Fibroblast of pulmonary artery (primary cell): ENCODE results near the gene MMP19.
"Not testable (repeated sequence)": the region's sequence is repeated elsewhere in the genome, so short reads cannot be mapped to it uniquely, and the experiment has no call there.

Experiments
- DNase-seq: peaks from one replicate; pipeline ENCODE4 v3.0.0-alpha.2; 2010; ENCODE audit warnings: low read depth
- H3K4me3 ChIP-seq: replicated peaks from 2 replicates; pipeline ENCODE4 v1.5.1; 2011; ENCODE audit warnings: low read depth, mild to moderate bottlenecking, control low read depth, low read length, moderate library complexity
- CTCF ChIP-seq: IDR thresholded peaks from 2 replicates; pipeline ENCODE4 v1.5.1; 2011; ENCODE audit warnings: mild to moderate bottlenecking, control low read depth, low read length, inconsistent platforms; ENCODE audit errors: missing control alignments

Gene MMP19

DNA sequence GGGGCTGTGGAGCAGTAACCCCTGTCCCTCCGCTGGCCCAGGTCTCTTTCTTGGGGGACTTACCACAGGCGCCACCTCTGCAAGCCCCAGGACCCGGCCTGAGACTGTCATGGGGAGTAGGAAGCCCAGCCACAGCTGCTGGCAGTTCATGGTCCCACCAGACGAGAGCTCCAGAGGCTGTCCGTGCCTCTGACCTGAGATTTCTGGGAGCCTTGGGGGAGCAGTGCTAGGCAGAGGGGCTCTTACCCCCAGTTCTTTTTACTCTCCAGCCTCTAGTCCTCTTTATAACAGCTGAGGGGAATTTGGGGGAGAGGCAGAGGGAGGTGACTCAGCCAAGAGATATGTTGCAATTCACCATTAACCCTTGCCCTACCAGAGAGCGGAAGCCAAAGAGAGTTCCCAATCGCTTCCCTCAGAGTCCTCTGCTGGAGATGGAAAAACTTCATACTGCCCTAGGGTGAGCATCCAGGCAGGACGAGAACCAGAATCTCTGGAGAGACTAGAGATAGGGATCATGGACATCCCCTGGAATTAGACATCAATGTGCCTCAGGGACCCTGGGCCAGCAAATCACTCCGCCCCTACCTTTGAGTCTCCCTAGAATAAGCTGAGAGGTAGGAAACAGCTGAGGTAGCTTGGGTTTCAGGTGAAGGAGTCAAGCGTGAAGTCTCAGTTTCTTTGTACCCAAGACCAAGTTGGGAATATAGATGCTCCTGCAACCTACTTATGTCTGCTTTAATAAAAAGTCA, at the start of gene MMP19:
TSS of gene MMP19 (minus strand) at position 256 of the 749 bp plus-strand sequence. CDS start at position 150, 106 bp downstream.
- peak within 1 kb of the TSS; percentile 79 for H3K4me3 ChIP-seq
- peak; percentile 89 for DNase-seq

GRCh38 chr12:55891310-55891709, 48.6 kb upstream of the MMP19 start:
- no peak for TF ChIP-seq CTCF
- no peak overlapping the region for H3K4me3 ChIP-seq
- no peak for DNase-seq

More for the DNA sequence above, at the start of gene MMP19:
- TF ChIP-seq CTCF, result no peak

GRCh38 chr12:55885113-55885512, 42.4 kb upstream of the MMP19 start:
- no peak overlapping the region for H3K4me3 ChIP-seq
- TF ChIP-seq CTCF, result no peak
- DNase-seq, result no peak

GRCh38 chr12:55877824-55878223, 35.1 kb upstream of the MMP19 start:
- DNase-seq, result no peak
- no peak overlapping the region for H3K4me3 ChIP-seq
- no peak for TF ChIP-seq CTCF

GRCh38 chr12:55875704-55876467, 33.1 kb upstream of the MMP19 start:
- H3K4me3 ChIP-seq, result no peak overlapping the region
- TF ChIP-seq CTCF, result no peak
- no peak for DNase-seq

GRCh38 chr12:55874443-55874842, 31.7 kb upstream of the MMP19 start:
- TF ChIP-seq CTCF, result no peak
- DNase-seq, result no peak
- no peak overlapping the region for H3K4me3 ChIP-seq

- DNase-seq, H3K4me3 ChIP-seq: not testable (repeated sequence)
Observed at GRCh38 chr12:55866454-55867004, 23.8 kb upstream of the MMP19 start.
